Stomach (tissue), 9 donors: ENCODE results near the gene TMEM231. TPM values are rescaled to one million over a fixed set of nuclear protein-coding genes. Genes with fewer than 3 reads are reported as not detected.
"Not testable (repeated sequence)": the region's sequence is repeated elsewhere in the genome, so short reads cannot be mapped to it uniquely, and the experiment has no call there.

Source experiments
- DNase-seq, 2 donors: peaks; one replicate each; pipeline versions ENCODE4 v3.0.0 to v3.0.0-alpha.2; 2013 to 2019
- H3K27ac ChIP-seq, 5 donors: fragments of 200-600 bp in 4 of 5; sonication (generic) in 4 of 5; one replicate each; pipeline ENCODE4 v1.5.1; 2013 to 2019; ENCODE audit warnings: mild to moderate bottlenecking in 1 of 5, moderate library complexity in 1 of 5
- H3K27me3 ChIP-seq, 3 donors: fragments of 200-600 bp; sonication (generic); one replicate each; pipeline ENCODE4 v1.5.1; 2017 to 2019; ENCODE audit warnings: mixed run types in 1 of 3
- H3K36me3 ChIP-seq, 4 donors: fragments of 200-600 bp; sonication (generic); 1 replicate in 3 of 4; 2 replicates in 1 of 4; pipeline ENCODE4 v1.5.1; 2016 to 2019
- H3K4me1 ChIP-seq, 4 donors: fragments of 200-600 bp; sonication (generic); one replicate each; pipeline ENCODE4 v1.5.1; 2016 to 2019
- H3K4me3 ChIP-seq, 4 donors: fragments of 200-600 bp; sonication (generic) in 3 of 4; one replicate each; pipeline ENCODE4 v1.5.1; 2016 to 2019; ENCODE audit warnings: mild to moderate bottlenecking in 1 of 4
- H3K9me3 ChIP-seq, 4 donors: fragments of 200-600 bp; sonication (generic); one replicate each; pipeline ENCODE4 v1.5.1; 2016 to 2019
- CTCF ChIP-seq, 7 experiments: fragments of 450-650 bp in 4 of 7; fragments of 200-600 bp in 3 of 7; sonication (generic) in 3 of 7; IDR thresholded peaks; one replicate each; pipeline ENCODE4 v1.5.1; 2016 to 2019; ENCODE audit warnings: antibody characterized with exemption in 7 of 7, control low read depth in 2 of 7, mild to moderate bottlenecking in 1 of 7
- EP300 ChIP-seq: sonication (generic); formaldehyde crosslinking; IDR thresholded peaks from one replicate; pipeline ENCODE4 v1.6.1; 2017; ENCODE audit warnings: antibody characterized with exemption
- POLR2A ChIP-seq, 4 donors: fragments of 450-650 bp; IDR thresholded peaks; one replicate each; pipeline ENCODE4 v1.6.1; 2016; ENCODE audit warnings: antibody characterized with exemption in 4 of 4, control low read depth in 2 of 4, mild to moderate bottlenecking in 1 of 4, moderate library complexity in 1 of 4
- POLR2AphosphoS5 ChIP-seq, 3 donors: sonication (generic); formaldehyde crosslinking; IDR thresholded peaks; one replicate each; pipeline ENCODE4 v1.6.1; 2016; ENCODE audit warnings: antibody characterized with exemption in 3 of 3
- WGBS, 5 donors: extraction: QIAGEN DNeasy Blood & Tissue Kit in 3 of 5; methylation state at CpG; one replicate each; pipeline versions ENCODE4 v1.1.5 to v1.1.7; 2013 to 2018; 5-methylcytosine and 5-hydroxymethylcytosine counted together
- intact Hi-C: fragments of 100-400 bp; cut with DNase I; formaldehyde crosslinking; loops from one replicate; pipeline ENCODE4 v1.15.1; 2023; ENCODE audit warnings: low total_unique reads
- polyA plus RNA-seq, 3 donors: library from polyadenylated mRNA; stranded (reverse); fragments of 200-250 nt; gene quantifications; one replicate each; pipeline ENCODE4 v1.2.3, GENCODE V29; 2013
- total RNA-seq, 5 donors: library from RNA; depleted of rRNA; stranded (reverse); fragments of >200 nt; gene quantifications; one replicate each; pipeline versions ENCODE4 v1.1.0 to v1.2.3, GENCODE V29; 2014 to 2016
- donor health status: healthy with polysubstance abuse.
- donor health status: Bipolar disorder and iron deficiency.
- donor health status: healthy.

TMEM231 gene
- total and polyA plus RNA-seq, 8 donors = 1.1 to 14.1 (median 4.6) TPM; not detected in 1

- H3K4me3 ChIP-seq = no peak overlapping the region
- H3K27ac ChIP-seq = no peak overlapping the region
- intact Hi-C loops = no loop called here
- WGBS, 5 donors = 93 to 96% (median 94%) methylated on average over 7 of the region's 7 CpGs
- H3K9me3 ChIP-seq = no peaks in the 10 kb centered on the region
- H3K27me3 ChIP-seq = no peaks in the 10 kb centered on the region
- no peaks in the 10 kb centered on the region for H3K4me1 ChIP-seq
- H3K36me3 ChIP-seq = peaks cover 0 to 35% (median 12%) of the 10 kb centered on the region in 4 donors
- no peak for DNase-seq
- no peak for TF ChIP-seq POLR2AphosphoS5 (IDR thresholded peaks at IDR 0.05)
Measured at GRCh38 chr16:75546293-75546692, 9.8 kb downstream of the TMEM231 start.

- H3K27ac ChIP-seq, H3K9me3 ChIP-seq, H3K27me3 ChIP-seq, intact Hi-C loops, DNase-seq, H3K4me3 ChIP-seq, H3K4me1 ChIP-seq: not testable (repeated sequence)
- 86% methylated on average over 1 of the region's 1 CpG; no CpG with 5 or more reads in 4 of the 5 donors for WGBS, 5 donors
- peaks cover 0 to 39% (median 12%) of the 10 kb centered on the region in 4 donors for H3K36me3 ChIP-seq
Measured at GRCh38 chr16:75545879-75546278, 10.2 kb downstream of the TMEM231 start.

- intact Hi-C loops, H3K9me3 ChIP-seq, H3K27me3 ChIP-seq, H3K4me3 ChIP-seq, DNase-seq, H3K4me1 ChIP-seq, H3K27ac ChIP-seq: not testable (repeated sequence)
- H3K36me3 ChIP-seq = peaks cover 0 to 47% (median 12%) of the 10 kb centered on the region in 4 donors
- WGBS, 5 donors = 81 to 95% (median 92%) methylated on average over 8 of the region's 8 CpGs
Measured at GRCh38 chr16:75542462-75542861, 13.6 kb downstream of the TMEM231 start.

GRCh38 chr16:75541236-75541635 is 14.8 kb downstream of the TMEM231 start:
- H3K27me3 ChIP-seq = no peaks in the 10 kb centered on the region
- H3K4me1 ChIP-seq = no peaks in the 10 kb centered on the region
- no peak overlapping the region for H3K4me3 ChIP-seq
- 77 to 91% (median 86%) methylated on average over 5 of the region's 5 CpGs for WGBS, 5 donors
- intact Hi-C loops = no loop called here
- H3K9me3 ChIP-seq = no peaks in the 10 kb centered on the region
- H3K36me3 ChIP-seq = peaks cover 0 to 47% (median 12%) of the 10 kb centered on the region in 4 donors
- H3K27ac ChIP-seq = no peak overlapping the region
- DNase-seq = peak in 1 of 2 donors; percentile 10
- TF ChIP-seq POLR2AphosphoS5 (IDR thresholded peaks at IDR 0.05) (no peak), CTCF (IDR thresholded peaks at IDR 0.05) (no peak), EP300 (no peak), POLR2A (IDR thresholded peaks at IDR 0.05) (no peak)

GRCh38 chr16:75538882-75539565 is 17.0 kb downstream of the TMEM231 start:
- H3K27me3 ChIP-seq, H3K4me3 ChIP-seq, H3K4me1 ChIP-seq, intact Hi-C loops, H3K9me3 ChIP-seq, DNase-seq, H3K27ac ChIP-seq: not testable (repeated sequence)
- 70 to 88% (median 74%) methylated on average over 4 to 8 of the region's 10 CpGs for WGBS, 5 donors
- H3K36me3 ChIP-seq = peaks cover 0 to 38% (median 7%) of the 10 kb centered on the region in 4 donors

GRCh38 chr16:75537776-75538175 is 18.3 kb downstream of the TMEM231 start:
- intact Hi-C loops = no loop called here
- TF ChIP-seq EP300 = no peak
- no peak for TF ChIP-seq POLR2A (IDR thresholded peaks at IDR 0.05)
- TF ChIP-seq POLR2AphosphoS5 (IDR thresholded peaks at IDR 0.05) = no peak
- no peak for TF ChIP-seq CTCF (IDR thresholded peaks at IDR 0.05)
- WGBS, 5 donors = 72 to 90% (median 84%) methylated on average over 4 of the region's 4 CpGs
- Histone ChIP-seq H3K27ac (no peak overlapping the region), H3K9me3 (no peaks in the 10 kb centered on the region), H3K27me3 (no peaks in the 10 kb centered on the region), H3K4me3 (no peak overlapping the region), H3K36me3 (peaks cover 0 to 27% (median 6%) of the 10 kb centered on the region in 4 donors), H3K4me1 (no peaks in the 10 kb centered on the region)
- no peak for DNase-seq
